GM18873 (cell line): ENCODE results near the gene RPH3AL.
"Not testable (repeated sequence)": the region's sequence is repeated elsewhere in the genome, so short reads cannot be mapped to it uniquely, and the experiment has no call there.

ENCODE experiments used
- ATAC-seq: cut with Tn5 transposase; IDR thresholded peaks from one replicate; pipeline ENCODE4 v1.9.1; 2021; ENCODE audit warnings: mild to moderate bottlenecking, moderate library complexity, moderate number of reproducible peaks; ENCODE audit not compliant: unreplicated experiment, low FRiP score

The RPH3AL gene

GRCh38 chr17:171871-172270 lies 180.7 kb downstream of the RPH3AL start:
- no peak for ATAC-seq

DNA sequence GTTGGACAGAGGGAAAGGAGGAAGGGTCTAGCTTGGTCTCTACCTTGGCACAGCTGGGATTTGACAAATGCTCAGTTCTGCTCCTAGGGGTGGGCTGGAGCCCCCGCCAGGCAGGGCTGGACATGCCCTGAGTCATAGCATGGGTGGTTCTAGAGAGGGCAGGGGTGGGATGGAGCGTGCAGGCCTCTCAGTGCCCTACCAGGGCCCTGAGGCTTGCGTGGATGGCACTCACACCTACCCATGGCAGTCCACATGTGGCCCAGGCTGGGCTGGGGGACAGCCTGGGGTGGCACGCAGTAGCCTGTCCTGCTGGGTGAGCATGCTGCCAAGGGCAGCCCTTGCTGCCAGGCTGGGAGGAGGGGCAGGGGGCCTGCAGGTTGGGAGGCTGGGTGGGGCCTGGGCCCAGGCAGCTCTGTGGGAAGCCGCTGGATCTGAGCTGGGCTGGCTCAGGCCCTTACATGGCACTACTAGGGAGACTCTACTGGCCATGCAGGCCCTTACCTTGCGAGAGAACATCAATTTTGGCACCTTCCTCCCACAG lies 182.4 kb downstream of the RPH3AL start:
- no peak for ATAC-seq

- not testable (repeated sequence) for ATAC-seq
These were observed 184.0 kb downstream of the RPH3AL start for GRCh38 chr17:168614-169013.

- ATAC-seq = no peak
These were observed 186.7 kb downstream of the RPH3AL start for GRCh38 chr17:165939-166338.

DNA sequence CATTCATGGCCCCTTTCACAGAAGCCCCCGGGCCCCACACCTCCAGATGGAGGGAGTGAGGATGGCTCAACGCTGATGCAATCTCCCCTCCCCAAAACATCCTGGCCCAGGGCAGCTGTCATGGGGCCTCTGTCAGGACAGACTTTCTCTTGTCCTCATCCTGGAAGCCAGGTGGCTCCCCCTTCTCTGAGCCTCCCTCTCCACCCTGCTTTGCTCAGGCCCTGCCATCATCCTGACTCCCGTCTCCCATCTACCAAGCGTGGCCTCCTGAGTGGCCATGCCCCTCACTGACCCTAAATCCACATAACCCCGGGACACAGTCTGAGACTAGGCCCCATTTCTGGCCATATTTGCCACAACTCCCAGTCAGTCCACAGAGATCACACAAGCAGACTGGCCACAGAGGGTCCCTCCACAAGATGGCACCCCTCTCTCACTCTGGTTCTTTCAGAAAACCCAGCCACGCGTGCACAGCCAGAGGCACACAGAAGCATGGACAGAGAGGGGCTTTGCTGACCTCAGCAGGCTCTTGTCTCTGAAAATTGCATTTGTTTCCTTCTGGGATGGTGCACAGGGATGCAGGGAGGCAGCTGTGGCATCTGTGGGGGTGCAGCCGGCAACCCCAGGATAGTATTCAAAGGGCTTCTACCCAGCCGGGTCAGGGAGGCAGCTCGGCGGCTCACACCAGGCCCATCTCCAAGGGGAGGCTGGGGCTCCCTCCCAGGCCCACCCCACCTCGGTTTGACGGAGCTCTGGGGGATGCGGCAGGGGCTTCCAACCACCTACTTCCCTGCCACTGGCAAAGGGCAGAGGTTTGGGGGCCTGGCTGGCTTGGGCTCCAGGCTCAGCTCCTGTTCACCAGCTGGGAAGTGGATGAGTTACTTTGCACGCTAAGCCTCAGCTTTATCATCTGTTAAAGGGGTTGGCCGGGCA lies 188.0 kb downstream of the RPH3AL start:
- no peak for ATAC-seq

- no peak for ATAC-seq
These were observed 189.0 kb downstream of the RPH3AL start for GRCh38 chr17:163514-164098.

DNA sequence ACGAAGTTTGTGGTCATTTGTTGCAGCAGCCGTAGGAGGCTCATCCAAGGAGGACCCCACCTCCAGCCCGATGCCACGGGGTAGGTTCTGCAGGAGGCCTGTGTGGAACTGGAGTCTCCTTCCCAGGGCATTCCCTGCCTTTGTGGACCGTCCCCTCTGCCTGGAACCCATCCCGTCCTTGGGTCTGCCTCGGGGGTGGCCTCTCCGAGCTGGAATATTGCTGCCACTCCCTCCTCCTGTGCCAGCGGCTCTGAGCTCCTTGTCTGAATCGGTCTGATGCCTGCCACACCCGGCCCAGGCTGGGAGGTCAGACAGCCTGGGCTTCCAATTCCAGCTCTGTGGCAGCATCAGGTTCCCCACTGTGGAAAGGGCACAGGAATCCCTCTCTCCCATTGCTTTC lies 189.9 kb downstream of the RPH3AL start:
- ATAC-seq = no peak
